ENCODE data around the gene RIPK4.
"Not testable (repeated sequence)": the region's sequence is repeated elsewhere in the genome, so short reads cannot be mapped to it uniquely, and the experiment has no call there.

RIPK4 gene

GRCh38 chr21:41794600-41794999 lies 27.7 kb upstream of the RIPK4 start:
- no peak for DNase-seq (ENCODE audit: low spot score)

GRCh38 chr21:41792711-41793110 lies 25.9 kb upstream of the RIPK4 start:
- no peak for DNase-seq (ENCODE audit: low spot score)

DNA sequence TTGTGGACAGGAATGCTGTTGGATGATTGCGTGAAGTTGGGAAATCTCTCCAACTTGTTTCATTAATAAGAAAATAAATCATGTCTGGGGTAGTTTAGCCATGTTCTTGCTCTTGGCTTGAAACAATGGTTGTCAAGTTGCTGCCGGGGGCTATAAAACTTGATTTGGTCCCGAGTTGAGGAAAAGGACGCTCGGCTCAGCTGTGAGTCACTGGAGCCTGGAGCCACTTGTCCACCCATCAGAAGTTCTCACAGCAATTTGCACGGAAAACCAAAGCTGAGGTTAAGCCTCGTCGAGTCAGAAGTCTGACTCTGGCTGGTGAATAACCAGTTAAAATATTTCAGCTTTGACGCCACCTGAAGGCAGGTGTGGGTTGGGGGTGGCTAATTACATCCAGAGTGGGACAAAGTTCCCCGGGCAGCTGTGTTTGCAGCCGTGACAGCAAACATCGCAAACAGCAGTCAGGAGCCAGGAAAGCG lies 19.7 kb upstream of the RIPK4 start:
- no peak for DNase-seq (ENCODE audit: low spot score)

DNA sequence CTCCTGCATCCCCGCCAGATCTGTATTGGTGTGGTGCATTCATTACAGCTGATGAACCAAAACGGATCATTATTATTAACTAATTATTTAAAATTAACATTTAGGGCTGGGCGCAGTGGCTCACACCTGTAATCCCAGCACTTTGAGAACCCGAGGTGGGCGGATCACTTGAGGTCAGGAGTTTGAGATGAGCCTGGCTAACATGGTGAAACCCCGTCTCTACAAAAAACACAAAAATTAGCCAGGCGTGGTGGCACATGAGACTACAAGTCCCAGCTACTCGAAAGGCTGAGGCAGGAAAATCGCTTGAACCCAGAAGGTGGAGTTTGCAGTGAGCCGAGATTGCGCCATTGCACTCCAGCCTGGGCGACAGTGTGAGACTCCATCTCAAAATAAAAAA lies 18.4 kb upstream of the RIPK4 start:
- not testable (repeated sequence) for DNase-seq (ENCODE audit: low spot score)

GRCh38 chr21:41784456-41785102 lies 17.7 kb upstream of the RIPK4 start:
- no peak for DNase-seq (ENCODE audit: low spot score)

- no peak for DNase-seq (ENCODE audit: low spot score)
These were observed 16.8 kb upstream of the RIPK4 start for GRCh38 chr21:41783476-41784180.

GRCh38 chr21:41781050-41781410 lies 14.2 kb upstream of the RIPK4 start:
- DNase-seq (ENCODE audit: low spot score): no peak

DNA sequence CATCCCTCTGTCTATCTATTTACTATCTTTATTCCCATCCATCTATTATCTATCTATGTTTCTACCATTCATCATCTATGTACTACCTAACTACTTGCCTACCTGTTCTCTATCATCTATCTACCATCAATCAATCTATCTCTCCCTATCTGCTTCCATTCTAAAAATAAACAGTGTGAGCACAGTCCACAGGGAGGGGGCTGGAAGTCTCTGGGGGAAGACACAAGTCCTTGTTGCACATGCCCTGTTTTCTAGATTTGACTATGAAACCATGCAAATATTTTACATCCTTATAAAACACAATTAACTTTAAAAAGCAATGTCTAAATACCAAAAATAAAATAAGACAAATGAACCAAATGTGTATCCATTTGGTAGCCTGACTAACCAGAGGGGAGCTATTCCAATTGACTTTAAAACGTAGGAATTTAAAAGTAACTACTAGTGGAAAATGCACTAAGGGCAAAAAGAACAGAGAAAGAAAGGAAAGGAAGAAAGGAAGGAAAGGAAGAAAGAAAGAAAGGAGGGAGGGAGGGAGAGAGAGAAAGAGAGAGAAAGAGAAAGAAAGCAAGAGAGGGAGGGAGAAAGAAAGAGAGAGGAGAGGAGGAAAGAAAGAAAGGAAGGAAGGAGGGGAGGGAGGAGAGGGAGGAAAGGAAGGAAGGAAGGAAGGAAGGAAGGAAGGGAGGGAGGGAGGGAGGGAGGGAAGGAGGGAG lies 13.6 kb upstream of the RIPK4 start:
- no peak for DNase-seq (ENCODE audit: low spot score)

- no peak for DNase-seq (ENCODE audit: low spot score)
These were observed 12.8 kb upstream of the RIPK4 start for GRCh38 chr21:41779659-41780058.

DNA sequence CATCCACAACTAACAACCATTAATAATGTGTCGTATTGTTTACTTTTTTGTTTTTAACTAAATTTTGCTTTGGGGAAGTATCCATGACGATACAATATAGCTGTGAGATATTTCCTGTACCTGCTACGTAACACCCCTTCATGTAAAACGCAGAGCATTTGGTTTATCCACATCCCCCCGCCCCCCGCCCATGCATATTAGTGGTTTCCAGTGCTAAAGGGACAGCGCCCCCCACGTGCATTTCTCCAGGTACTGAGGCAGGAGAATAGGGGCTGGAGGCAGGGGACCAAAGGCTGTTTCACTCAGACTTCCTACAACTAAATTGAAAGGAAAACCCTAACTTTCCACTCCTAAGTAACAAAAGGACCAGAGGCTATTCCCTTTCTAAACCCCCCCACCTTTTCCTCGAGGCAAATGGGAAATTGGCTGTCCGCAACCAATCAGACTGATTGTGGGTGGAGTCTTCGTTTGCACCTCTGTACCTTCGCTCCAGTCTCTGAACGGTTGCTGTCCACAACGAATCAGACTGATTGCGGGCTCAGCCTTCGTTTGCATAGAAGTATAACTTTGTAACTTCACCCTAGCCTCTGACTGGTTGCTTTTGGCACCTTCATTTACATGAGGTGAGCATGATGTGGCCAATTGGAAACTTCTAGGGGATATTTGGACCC lies 12.2 kb upstream of the RIPK4 start:
- DNase-seq (ENCODE audit: low spot score): no peak

GRCh38 chr21:41777951-41778815 lies 11.3 kb upstream of the RIPK4 start:
- DNase-seq (ENCODE audit: low spot score): no peak

DNA sequence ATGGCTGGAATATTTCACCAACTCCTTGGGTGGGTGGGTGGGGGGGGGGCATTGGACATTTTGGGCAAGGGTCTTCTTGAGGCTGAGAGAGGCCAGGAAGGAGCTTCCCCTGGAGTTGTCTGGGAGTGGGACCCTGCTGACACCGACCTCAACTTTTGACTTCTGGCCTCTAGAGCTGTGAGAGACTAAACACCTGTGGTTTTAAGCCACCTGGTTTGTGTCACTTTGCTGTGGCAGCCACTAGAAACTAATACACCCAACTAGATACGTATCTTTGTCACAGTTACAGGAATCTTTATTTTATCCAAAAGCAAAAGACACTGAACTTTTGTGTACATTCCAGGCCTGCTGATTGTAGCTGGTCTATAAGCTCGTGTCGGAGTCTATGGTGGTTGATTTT lies 9.9 kb upstream of the RIPK4 start:
- no peak for DNase-seq (ENCODE audit: low spot score)

DNA sequence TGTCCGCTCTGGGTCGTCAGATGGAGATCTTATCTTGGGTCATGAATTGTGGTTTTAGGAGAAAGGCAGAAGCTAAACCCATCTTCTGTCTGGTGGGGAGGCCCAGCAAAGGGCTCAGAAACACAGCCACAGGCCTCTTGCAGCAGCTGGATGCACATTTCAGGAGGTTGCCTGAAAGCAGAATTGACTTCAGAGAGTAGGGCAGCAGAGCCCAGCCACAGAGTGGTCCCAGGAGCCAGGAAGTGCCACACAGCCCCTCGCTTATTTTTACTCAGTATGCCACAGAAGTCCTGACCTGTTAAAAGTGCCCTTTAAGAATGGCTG lies 8.3 kb upstream of the RIPK4 start:
- DNase-seq (ENCODE audit: low spot score): no peak

- DNase-seq (ENCODE audit: low spot score): no peak
These were observed 7.8 kb upstream of the RIPK4 start for GRCh38 chr21:41774467-41775148.

DNA sequence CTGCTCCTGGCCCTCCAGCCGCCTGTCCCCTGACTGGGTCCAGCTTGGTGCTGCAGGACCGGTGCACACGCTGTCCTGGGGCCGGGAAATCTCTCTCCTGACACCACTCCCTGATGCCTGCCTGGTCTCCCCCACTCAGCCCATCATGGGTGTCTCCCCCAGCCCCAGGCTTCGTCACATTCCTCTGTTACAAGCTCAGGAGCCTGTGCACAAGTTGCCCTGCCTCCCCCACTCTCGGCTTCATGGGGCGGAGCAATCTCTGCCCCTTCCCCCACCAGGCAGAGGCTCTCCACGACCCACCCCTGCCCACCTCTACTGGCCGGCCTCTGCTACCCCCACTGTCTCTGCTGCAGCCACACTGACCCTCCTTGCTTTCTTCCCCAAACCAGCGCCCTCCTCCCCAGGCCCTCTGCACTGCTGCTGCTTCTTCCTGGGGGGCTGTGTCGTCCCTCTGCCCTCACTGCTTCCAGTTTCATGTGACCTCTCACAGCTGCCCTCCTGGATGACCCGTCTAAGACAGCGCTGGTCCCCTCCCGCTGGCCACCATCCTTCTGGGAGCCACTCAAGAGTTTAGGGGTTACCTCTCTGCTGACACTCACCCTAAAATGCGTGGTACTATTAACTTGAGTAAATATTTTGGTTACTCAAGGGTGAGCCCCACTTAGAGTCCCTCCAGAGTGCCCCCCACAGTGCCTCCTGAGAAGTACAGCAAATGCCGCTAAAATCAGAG lies 5.7 kb upstream of the RIPK4 start:
- no peak for DNase-seq (ENCODE audit: low spot score)

GRCh38 chr21:41771625-41771945 lies 4.7 kb upstream of the RIPK4 start:
- DNase-seq (ENCODE audit: low spot score): no peak

GRCh38 chr21:41770901-41771624 lies 4.2 kb upstream of the RIPK4 start:
- DNase-seq (ENCODE audit: low spot score): no peak

- no peak for DNase-seq (ENCODE audit: low spot score)
These were observed 3.1 kb upstream of the RIPK4 start for GRCh38 chr21:41769933-41770332.

- no peak for DNase-seq (ENCODE audit: low spot score)
These were observed 2.7 kb upstream of the RIPK4 start for GRCh38 chr21:41769521-41769920.

- no peak for DNase-seq (ENCODE audit: low spot score)
These were observed 2.3 kb upstream of the RIPK4 start for GRCh38 chr21:41769111-41769510.
